Measurements from ENCODE around the gene PHRF1.
"Not testable (repeated sequence)": the region's sequence is repeated elsewhere in the genome, so short reads cannot be mapped to it uniquely, and the experiment has no call there.

The PHRF1 gene

GRCh38 chr11:636511-637332 lies 60.5 kb downstream of the PHRF1 start, which contains the start of gene DRD4:
DRD4 (plus strand) TSS chr11:637269; CDS start chr11:637305, 36 bp downstream.
- DNase-seq = no peak

DNA sequence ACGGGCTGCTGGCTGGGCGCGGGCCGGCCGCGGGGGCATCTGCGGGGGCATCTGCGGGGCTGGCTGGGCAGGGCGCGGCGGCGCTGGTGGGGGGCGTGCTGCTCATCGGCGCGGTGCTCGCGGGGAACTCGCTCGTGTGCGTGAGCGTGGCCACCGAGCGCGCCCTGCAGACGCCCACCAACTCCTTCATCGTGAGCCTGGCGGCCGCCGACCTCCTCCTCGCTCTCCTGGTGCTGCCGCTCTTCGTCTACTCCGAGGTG lies 61.0 kb downstream of the PHRF1 start:
- no peak for DNase-seq

DNA sequence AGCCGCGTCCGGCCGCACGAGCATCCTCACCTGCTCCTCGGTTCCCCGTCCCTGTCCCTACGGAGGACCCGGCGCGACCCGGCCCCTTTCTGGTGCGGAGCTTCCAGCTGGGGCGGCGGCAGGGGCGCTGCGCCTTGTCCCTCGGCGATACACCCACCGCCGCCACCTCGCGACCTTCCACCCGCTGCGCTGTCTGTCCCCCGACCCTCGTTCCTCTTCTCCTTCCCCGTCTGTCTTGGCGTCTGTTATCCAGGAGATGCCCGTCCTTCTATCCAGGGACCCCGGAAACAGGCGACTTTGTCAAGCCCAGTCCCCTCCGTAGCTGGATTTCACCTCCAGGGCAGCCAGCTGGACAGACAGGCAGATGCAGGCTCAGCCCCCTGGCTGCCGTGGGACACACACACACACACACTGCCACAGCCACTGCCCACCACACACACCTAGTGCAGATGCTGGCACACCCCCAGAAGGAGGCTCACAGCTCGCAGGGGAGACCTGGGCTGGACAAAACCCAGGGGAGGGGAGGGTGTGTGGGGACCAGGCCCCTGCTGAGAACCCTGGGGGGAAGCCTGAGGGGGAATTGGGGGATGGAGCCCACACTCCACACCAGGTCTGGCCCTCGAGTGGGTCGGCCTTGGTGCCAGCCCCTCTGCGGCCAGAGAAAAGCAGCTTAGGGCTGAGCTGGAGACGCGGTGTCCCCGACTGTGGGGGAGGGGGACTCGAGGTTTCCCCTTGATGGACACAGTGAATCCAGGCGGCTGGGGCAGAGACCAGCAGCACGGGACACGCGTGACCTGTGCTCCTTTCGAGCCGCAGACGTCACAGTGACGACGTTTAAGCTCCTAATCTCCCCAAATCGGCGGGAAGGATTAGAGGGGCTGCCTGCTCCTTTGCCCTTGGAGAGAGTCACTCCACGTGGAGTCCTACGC lies 61.6 kb downstream of the PHRF1 start:
- no peak for DNase-seq

DNA sequence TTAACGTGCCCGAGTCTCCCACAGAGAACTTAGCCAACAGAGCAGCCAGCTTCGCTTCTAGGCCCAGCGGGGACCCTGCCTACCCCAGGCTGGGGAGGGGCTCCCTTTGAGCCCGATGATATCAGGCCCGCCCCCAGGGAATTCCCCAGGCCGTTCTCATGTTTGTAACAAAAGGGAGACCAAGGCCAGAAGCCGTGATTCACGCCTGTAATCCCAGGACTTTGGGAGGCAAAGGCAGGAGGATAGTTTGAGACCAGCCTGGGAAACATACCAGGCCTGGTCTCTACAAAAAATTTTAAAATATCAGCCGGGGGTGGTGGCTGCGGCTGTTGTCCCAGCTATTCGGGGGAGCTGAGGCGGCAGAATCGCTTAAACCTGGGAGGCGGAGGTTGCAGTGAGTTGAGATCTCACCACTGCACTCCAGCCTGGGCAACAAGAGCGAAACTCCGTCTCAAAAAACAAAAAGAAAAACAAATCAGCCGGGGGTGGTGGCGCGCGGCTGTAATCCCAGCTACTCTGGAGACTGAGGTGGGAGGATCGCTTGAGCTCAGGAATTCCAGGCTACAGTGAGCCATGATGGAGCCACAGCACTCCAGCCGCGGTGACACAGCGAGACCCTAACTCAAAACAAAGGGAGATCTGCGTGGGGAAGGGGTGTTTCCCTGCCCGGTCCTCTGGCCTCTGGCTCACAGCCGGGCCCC lies 62.5 kb downstream of the PHRF1 start:
- DNase-seq = no peak

- no peak for DNase-seq
Measured at GRCh38 chr11:639332-639955, 63.2 kb downstream of the PHRF1 start.

DNA sequence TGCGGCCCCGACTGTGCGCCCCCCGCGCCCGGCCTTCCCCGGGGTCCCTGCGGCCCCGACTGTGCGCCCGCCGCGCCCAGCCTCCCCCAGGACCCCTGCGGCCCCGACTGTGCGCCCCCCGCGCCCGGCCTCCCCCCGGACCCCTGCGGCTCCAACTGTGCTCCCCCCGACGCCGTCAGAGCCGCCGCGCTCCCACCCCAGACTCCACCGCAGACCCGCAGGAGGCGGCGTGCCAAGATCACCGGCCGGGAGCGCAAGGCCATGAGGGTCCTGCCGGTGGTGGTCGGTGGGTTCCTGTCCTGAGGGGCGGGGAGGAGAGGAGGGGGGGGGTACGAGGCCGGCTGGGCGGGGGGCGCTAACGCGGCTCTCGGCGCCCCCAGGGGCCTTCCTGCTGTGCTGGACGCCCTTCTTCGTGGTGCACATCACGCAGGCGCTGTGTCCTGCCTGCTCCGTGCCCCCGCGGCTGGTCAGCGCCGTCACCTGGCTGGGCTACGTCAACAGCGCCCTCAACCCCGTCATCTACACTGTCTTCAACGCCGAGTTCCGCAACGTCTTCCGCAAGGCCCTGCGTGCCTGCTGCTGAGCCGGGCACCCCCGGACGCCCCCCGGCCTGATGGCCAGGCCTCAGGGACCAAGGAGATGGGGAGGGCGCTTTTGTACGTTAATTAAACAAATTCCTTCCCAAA lies 63.9 kb downstream of the PHRF1 start:
- DNase-seq = peak; percentile 33

DNA sequence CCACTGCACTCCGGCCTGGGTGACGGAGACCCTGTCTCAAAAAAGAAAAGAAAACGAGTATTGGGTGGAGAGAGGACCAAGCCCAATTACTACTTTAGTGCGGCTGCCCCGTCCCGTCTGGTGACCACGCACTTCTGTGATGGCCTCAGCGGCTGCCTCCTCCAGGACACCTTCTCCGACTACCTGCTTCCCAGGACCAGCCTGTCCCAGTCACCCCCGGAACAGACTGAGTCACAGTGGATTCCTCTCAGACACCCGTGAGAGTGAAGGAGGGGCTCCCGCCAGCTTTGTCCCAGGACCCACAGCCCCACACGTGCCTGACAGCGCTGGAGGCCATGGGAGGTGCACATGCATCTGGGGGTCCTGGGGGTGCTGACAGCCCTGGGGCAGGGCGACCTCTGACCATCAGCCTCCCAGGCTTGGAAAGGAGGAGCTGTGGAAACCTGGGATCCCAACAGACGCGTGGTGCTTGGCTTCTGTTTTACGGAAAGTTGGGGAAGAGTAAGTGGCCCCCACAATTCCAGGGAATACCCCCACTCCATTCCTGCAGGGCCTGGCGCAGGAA lies 65.6 kb downstream of the PHRF1 start:
- DNase-seq = no peak

DNA sequence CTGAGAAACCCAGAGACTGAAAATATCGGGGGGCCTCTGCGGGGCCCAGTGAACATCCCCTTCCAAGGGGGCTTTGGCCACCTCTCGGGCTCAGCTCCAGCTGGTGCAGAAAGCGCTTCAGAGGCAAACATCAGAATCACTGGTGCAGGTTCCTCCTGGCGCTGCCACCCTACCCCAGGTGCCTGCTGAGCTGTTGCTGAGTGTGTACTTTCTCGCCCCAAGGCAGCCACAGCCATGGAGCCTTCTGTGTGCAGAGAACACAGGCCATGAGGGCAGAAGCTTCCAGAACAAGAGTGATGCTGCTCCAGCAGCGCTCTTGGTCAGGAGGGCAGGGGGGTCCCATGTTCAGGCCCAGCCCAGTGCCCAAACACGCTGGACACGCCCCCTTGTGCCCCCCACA lies 67.1 kb downstream of the PHRF1 start:
- no peak for DNase-seq

GRCh38 chr11:643849-644738 lies 67.8 kb downstream of the PHRF1 start:
- DNase-seq = no peak

DNA sequence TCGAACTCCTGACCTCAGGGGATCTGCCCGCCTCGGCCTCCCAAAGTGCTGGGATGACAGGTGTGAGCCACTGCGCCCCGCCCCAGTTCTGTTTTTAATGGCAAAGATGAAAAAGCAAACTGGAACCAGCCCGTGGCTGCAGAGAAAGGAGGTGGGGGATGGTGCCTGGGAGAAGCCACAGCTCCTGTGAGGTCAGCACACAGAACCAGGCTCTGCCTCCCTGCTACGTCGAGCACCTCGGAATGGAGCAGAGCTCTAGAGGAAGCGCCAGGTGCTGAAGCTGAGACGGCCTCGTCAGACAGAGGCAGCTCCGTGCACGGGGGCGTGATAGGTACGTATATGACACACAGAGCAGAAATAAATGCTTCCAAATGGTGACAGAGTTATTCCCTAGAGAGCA lies 69.3 kb downstream of the PHRF1 start:
- no peak for DNase-seq

DNA sequence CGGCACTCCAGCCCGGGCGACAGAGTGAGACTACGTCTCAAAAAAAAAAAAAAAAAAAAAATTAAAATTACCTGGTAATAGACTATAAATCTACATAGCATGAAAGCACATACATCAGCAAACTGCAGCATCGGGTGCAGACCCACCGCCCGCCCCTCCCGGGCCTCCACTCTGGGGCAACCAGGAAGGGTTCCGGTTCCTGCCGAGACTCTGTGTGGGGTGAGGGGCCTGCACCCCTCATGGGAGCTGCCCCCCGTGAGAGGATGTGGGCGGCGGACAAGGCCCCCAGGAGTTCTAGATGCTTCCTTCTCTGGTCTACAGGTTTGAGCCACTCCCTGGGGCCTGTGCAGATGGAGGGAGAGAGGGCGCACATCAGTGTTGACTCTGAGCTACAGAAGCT lies 69.9 kb downstream of the PHRF1 start:
- DNase-seq = no peak

GRCh38 chr11:647672-648158 lies 71.4 kb downstream of the PHRF1 start:
- DNase-seq = not testable (repeated sequence)

- DNase-seq = no peak
Measured at GRCh38 chr11:650482-650881, 74.2 kb downstream of the PHRF1 start.

- not testable (repeated sequence) for DNase-seq
Measured at GRCh38 chr11:653136-653535, 76.9 kb downstream of the PHRF1 start.

DNA sequence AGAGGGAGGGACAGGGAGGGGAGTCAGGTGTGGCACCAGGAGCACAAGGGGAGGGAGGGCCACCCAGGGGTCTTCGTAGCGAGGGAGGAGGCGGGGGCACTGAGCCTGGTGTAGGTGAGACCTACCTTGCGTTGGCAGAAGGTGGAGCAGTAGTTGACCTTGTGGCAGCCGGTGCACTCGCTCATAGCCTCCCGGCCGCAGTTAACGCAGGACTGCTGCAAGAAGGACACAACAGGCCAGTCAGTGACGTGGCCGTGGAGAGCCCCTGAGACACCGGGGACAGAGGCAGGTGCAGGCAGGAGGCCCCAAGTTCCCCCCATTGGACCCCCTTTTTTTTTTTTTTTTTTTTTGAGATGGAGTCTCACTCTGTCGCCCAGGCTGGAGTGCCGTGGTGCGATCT lies 77.6 kb downstream of the PHRF1 start:
- no peak for DNase-seq

DNA sequence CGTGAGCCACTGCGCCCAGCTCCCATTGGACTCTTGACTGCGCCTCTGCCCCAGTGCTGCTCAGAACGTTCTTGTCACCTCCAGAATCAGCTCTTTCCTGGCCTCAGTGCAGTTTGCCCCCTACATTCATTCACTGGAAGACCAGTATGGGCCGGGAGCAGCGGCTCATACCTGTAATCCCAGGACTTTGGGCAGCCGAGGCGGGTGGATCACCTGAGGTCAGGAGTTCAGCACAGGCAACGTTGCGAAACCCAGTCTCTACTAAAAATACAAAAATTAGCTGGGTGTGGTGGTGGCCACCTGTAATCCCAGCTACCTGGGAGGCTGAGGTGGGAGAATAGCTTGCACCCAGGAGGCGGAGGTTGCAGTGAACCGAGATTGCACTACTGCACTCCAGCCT lies 78.2 kb downstream of the PHRF1 start:
- DNase-seq = not testable (repeated sequence)

DNA sequence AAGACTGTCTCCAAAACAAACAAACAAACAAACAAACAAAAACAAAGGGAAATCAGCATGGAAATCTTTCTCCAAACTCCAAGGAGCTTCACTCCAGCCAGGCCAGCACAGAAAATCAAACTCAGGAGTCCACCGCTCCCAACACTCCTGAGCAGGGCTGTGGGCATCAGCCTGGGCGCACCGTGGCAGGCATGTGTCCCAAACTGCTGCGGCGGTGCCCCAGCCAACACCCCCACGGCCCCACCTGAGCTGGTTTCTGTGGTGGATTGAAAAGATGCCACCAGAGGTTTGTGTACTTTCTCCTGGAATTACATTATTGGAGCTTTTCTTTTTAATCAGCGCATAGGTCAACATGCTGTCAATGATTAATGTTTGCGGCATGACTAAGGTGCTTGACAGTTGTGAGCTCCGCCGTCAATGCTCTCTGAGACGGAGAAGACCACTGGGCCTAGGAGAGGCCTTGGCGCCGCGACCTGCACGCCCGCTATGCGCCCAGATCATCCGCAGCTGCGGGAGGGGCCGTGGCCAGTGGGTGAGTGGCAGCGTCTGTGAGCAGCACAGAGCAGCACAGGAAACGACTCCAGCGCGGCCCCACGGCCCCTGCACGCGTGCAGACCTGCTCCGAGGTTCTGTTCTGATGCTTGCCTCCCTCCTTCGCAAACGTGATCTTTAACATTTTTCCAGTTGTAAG lies 78.9 kb downstream of the PHRF1 start:
- DNase-seq = no peak

- no peak for DNase-seq
Measured at GRCh38 chr11:656426-656825, 80.2 kb downstream of the PHRF1 start.

GRCh38 chr11:656866-657265 lies 80.6 kb downstream of the PHRF1 start:
- DNase-seq = no peak

DNA sequence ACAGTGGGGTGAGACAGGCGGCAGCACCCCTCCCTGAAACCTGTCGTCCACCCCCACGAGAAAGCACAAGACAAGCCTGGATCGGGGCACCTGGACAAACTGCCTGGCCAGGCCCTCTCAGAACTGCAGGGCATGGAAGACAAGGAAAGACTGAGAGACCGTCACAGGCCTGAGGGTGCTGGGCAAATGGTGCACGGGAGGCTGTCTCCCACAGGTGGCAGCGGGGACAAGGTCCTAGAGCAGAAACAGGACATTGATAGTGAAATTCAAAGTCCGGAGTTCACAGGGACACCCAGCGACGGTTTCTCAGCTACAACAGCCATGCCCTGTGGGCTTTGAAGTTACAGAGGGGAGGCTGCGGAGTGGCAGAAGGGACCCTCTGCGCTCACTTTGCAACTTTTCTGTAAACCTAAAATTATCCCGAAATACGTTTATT lies 81.4 kb downstream of the PHRF1 start:
- no peak for DNase-seq

All from CD4-positive, alpha-beta T cell treated with Interleukin-15 for 1 hour (primary cell).